ENCODE data around the gene CLCF1. TPM values are rescaled to one million over a fixed set of nuclear protein-coding genes. Genes with fewer than 3 reads are reported as not detected.

The CLCF1 gene
- total and polyA plus RNA-seq, 2 of the 13 experiments (the other 11 are each of a cell fraction or from before 2014, with no cell fraction given) = 0.49 to 0.78 TPM

DNA sequence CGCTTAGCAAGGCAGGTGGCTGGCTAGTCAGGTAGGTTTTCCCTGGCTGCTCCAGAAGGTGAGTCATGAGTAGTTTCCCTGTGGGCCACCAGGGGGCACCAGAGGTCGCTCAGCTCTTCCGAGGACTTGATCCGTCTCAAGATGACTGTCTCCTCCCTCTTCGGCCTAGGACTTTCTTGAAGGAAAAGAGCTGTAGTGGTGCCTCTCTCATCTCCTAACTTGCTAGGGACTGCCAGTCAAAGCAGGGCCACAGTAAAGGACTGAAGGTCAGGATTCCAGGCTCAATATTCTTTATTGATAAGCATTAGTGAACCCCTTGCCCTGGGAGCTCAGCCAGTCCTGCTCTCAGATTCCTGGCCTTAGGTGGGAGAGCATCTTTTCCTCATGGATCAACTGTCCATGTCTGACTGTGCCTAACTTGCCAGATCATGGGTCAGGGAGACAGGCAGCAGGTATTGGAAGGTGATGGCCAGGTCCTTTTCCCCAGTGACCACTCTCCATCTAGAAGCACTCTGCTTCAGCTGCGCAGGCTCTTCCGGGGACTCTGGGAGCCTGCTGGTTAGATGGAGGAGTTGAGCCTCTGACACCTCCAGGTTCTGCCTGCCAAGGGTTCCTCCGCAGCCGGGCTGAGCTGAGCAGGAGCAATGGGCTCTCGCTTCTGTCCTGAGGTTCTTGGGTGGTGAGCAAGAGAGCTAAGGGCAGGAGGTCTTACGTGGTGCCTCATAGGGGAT lies 22.0 kb downstream of the CLCF1 start (continued):
- TF ChIP-seq CENPT (CRISPR knock-in tag; IDR thresholded peaks at IDR 0.05; ENCODE audit: low read depth) (no peak), CHCHD3 (CRISPR knock-in tag; IDR thresholded peaks at IDR 0.05) (no peak), KLF16 (CRISPR knock-in tag; IDR thresholded peaks at IDR 0.05) (no peak), THRA (CRISPR knock-in tag; IDR thresholded peaks at IDR 0.05; ENCODE audit: borderline replicate concordance) (no peak)
- TF ChIP-seq, protein P1, sequence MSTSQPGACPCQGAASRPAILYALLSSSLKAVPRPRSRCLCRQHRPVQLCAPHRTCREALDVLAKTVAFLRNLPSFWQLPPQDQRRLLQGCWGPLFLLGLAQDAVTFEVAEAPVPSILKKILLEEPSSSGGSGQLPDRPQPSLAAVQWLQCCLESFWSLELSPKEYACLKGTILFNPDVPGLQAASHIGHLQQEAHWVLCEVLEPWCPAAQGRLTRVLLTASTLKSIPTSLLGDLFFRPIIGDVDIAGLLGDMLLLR (CRISPR knock-in tag; IDR thresholded peaks at IDR 0.05) = no peak

- intact Hi-C loops (cut with micrococcal nuclease; ENCODE audit: unreplicated experiment) = no loop called here
- ChIA-PET CTCF (ENCODE audit: low intra/inter-chr PET ratio, low total read pairs) (interaction anchor here (2.6 kb wide), 1 partner anchor 32 kb away, joined by 25 read pairs; no protein-coding TSS in a partner anchor), POLR2A (interaction anchor here (9.7 kb wide), 1 partner anchor 28 kb away, joined by 365 read pairs; the partner anchor contains the start of gene CLCF1)
- Histone ChIP-seq H4K20me1 (ENCODE audit: insufficient read depth, low read length) (no peaks in the 10 kb centered on the region), H3K9me3 (ENCODE audit: low read length) (no peaks in the 10 kb centered on the region), H3K4me3 (replicated peaks in 1 of 3; ENCODE audit: insufficient read depth in 1 of 3, low read depth in 2 of 3, low read length in 3 of 3) (no peak overlapping the region), H3K9ac (ENCODE audit: insufficient read depth, low read depth, low read length) (no peak overlapping the region), H3K79me2 (ENCODE audit: insufficient read depth, low read length) (no peaks in the 10 kb centered on the region), H3K4me1 (ENCODE audit: insufficient read depth, low read length) (peaks cover 36% of the 10 kb centered on the region), H2AFZ (ENCODE audit: low read length) (no peak overlapping the region), H3K4me2 (ENCODE audit: low read depth, low read length) (no peak overlapping the region), H3K27ac (ENCODE audit: extremely low read length, insufficient read depth, low read length) (no peak overlapping the region), H3K36me3 (replicated peaks in 1 of 2; ENCODE audit: control insufficient read depth in 1 of 2, insufficient read depth in 2 of 2, low read length in 2 of 2) (no peaks in the 10 kb centered on the region), H3K27me3 (ENCODE audit: control insufficient read depth in 1 of 2, insufficient read depth in 2 of 2, low read length in 2 of 2) (no peaks in the 10 kb centered on the region)
- WGBS (ENCODE audit: low lambda C conversion rate) = 77% methylated on average over 4 of the region's 4 CpGs
- DNase-seq (ENCODE audit: low spot score) (no peak), FAIRE-seq (no peak), ATAC-seq (no peak)
- no TSS peak for BruUV-seq (replicated peaks)
- in situ Hi-C loops (cut with HindIII; ENCODE audit: extremely low pct_ligation_motif_present, low pct_unique_long_range_greater_than_20kb) = loop anchor here (5.0 kb wide), 1 partner anchor 37 kb away; no protein-coding TSS in a partner anchor
- TF ChIP-seq ISL2 (CRISPR knock-in tag; IDR thresholded peaks at IDR 0.05) = no peak
- TF ChIP-seq LBX2 (CRISPR knock-in tag; IDR thresholded peaks at IDR 0.05; ENCODE audit: borderline replicate concordance) = no peak
- no peak for TF ChIP-seq SIX1 (CRISPR knock-in tag; IDR thresholded peaks at IDR 0.05; ENCODE audit: borderline replicate concordance)
- TF ChIP-seq, protein P2, sequence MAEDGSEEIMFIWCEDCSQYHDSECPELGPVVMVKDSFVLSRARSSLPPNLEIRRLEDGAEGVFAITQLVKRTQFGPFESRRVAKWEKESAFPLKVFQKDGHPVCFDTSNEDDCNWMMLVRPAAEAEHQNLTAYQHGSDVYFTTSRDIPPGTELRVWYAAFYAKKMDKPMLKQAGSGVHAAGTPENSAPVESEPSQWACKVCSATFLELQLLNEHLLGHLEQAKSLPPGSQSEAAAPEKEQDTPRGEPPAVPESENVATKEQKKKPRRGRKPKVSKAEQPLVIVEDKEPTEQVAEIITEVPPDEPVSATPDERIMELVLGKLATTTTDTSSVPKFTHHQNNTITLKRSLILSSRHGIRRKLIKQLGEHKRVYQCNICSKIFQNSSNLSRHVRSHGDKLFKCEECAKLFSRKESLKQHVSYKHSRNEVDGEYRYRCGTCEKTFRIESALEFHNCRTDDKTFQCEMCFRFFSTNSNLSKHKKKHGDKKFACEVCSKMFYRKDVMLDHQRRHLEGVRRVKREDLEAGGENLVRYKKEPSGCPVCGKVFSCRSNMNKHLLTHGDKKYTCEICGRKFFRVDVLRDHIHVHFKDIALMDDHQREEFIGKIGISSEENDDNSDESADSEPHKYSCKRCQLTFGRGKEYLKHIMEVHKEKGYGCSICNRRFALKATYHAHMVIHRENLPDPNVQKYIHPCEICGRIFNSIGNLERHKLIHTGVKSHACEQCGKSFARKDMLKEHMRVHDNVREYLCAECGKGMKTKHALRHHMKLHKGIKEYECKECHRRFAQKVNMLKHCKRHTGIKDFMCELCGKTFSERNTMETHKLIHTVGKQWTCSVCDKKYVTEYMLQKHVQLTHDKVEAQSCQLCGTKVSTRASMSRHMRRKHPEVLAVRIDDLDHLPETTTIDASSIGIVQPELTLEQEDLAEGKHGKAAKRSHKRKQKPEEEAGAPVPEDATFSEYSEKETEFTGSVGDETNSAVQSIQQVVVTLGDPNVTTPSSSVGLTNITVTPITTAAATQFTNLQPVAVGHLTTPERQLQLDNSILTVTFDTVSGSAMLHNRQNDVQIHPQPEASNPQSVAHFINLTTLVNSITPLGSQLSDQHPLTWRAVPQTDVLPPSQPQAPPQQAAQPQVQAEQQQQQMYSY (CRISPR knock-in tag; IDR thresholded peaks at IDR 0.05) = no peak
- TF ChIP-seq, protein P3, sequence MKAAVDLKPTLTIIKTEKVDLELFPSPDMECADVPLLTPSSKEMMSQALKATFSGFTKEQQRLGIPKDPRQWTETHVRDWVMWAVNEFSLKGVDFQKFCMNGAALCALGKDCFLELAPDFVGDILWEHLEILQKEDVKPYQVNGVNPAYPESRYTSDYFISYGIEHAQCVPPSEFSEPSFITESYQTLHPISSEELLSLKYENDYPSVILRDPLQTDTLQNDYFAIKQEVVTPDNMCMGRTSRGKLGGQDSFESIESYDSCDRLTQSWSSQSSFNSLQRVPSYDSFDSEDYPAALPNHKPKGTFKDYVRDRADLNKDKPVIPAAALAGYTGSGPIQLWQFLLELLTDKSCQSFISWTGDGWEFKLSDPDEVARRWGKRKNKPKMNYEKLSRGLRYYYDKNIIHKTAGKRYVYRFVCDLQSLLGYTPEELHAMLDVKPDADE (CRISPR knock-in tag; IDR thresholded peaks at IDR 0.05) = no peak
- no peak for TF ChIP-seq AKAP8 (CRISPR knock-in tag; IDR thresholded peaks at IDR 0.05)
- TF ChIP-seq DPF2 (CRISPR knock-in tag; IDR thresholded peaks at IDR 0.05; ENCODE audit: borderline replicate concordance, low read depth) = no peak
- TF ChIP-seq REL (CRISPR knock-in tag; conservative IDR thresholded peaks at IDR 0.05) = no peak
Measured at GRCh38 chr11:67349928-67350465, 23.4 kb downstream of the CLCF1 start.

Data from HepG2 (cell line).